HL-60 (cell line): Measurements from ENCODE around the gene TBC1D5.

ENCODE experiments used
- POLR2AphosphoS5 ChIP-seq: IDR thresholded peaks from 2 replicates; pipeline ENCODE4 v1.6.1; 2012; ENCODE audit warnings: low read depth
- SPI1 ChIP-seq: IDR thresholded peaks from 2 replicates; pipeline ENCODE4 v1.6.1; 2012; ENCODE audit warnings: low read depth, mild to moderate bottlenecking, borderline replicate concordance
- TF ChIP-seq, protein P1 (sequence below): IDR thresholded peaks from one replicate; pipeline ENCODE4 v1.5.1; 2011; ENCODE audit warnings: low read length, control low read depth, inconsistent platforms; ENCODE audit not compliant: insufficient read depth
- TF ChIP-seq, protein P2 (sequence below): IDR thresholded peaks from 2 replicates; pipeline ENCODE4 v1.6.1; 2012; ENCODE audit warnings: low read depth; ENCODE audit not compliant: insufficient replicate concordance

DNA sequence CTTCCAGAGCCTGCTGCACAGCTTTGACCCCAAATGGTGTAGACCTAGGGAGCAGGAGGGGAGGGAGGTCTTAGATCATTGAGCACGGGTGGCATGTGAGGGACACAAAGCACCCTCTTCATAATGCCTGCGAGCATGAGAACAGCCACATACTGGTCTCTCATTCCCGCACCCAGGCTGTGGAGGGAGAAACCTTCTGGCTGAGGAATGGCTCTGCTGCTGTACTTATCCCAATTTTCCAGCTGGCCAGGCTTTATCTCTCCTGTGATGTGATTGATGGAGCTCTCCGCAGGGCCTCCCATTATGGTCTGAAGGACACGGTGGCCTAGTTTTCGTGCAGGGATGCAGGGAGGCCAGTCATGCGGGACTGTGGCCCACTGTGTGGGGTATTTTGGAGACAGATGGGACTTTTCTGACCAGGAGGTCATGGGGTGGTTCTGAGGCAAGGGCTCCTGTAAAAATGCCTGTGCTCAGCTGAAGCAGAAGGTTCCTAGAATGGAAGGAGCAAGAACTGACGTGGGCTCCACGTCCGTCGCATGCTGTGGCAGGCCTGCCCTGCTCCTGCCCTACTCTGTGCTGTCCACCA is 606.2 kb downstream of the TBC1D5 start:
- TF ChIP-seq, protein P1, sequence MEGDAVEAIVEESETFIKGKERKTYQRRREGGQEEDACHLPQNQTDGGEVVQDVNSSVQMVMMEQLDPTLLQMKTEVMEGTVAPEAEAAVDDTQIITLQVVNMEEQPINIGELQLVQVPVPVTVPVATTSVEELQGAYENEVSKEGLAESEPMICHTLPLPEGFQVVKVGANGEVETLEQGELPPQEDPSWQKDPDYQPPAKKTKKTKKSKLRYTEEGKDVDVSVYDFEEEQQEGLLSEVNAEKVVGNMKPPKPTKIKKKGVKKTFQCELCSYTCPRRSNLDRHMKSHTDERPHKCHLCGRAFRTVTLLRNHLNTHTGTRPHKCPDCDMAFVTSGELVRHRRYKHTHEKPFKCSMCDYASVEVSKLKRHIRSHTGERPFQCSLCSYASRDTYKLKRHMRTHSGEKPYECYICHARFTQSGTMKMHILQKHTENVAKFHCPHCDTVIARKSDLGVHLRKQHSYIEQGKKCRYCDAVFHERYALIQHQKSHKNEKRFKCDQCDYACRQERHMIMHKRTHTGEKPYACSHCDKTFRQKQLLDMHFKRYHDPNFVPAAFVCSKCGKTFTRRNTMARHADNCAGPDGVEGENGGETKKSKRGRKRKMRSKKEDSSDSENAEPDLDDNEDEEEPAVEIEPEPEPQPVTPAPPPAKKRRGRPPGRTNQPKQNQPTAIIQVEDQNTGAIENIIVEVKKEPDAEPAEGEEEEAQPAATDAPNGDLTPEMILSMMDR, result no peak
- TF ChIP-seq, protein P2, sequence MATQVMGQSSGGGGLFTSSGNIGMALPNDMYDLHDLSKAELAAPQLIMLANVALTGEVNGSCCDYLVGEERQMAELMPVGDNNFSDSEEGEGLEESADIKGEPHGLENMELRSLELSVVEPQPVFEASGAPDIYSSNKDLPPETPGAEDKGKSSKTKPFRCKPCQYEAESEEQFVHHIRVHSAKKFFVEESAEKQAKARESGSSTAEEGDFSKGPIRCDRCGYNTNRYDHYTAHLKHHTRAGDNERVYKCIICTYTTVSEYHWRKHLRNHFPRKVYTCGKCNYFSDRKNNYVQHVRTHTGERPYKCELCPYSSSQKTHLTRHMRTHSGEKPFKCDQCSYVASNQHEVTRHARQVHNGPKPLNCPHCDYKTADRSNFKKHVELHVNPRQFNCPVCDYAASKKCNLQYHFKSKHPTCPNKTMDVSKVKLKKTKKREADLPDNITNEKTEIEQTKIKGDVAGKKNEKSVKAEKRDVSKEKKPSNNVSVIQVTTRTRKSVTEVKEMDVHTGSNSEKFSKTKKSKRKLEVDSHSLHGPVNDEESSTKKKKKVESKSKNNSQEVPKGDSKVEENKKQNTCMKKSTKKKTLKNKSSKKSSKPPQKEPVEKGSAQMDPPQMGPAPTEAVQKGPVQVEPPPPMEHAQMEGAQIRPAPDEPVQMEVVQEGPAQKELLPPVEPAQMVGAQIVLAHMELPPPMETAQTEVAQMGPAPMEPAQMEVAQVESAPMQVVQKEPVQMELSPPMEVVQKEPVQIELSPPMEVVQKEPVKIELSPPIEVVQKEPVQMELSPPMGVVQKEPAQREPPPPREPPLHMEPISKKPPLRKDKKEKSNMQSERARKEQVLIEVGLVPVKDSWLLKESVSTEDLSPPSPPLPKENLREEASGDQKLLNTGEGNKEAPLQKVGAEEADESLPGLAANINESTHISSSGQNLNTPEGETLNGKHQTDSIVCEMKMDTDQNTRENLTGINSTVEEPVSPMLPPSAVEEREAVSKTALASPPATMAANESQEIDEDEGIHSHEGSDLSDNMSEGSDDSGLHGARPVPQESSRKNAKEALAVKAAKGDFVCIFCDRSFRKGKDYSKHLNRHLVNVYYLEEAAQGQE, result no peak
- no peak for TF ChIP-seq POLR2AphosphoS5
- TF ChIP-seq SPI1, result no peak
